Measurements from ENCODE around the gene FUZ. TPM values are rescaled to one million over a fixed set of nuclear protein-coding genes. Genes with fewer than 3 reads are reported as not detected.

The FUZ gene
- total RNA-seq, 1 experiment from 2014 or later = 1.1 TPM

- POLR2A ChIA-PET = interaction anchor here (2.5 kb wide), 1 partner anchor 16 kb away, joined by 13 read pairs; no protein-coding TSS in a partner anchor
- intact Hi-C loops (cut with micrococcal nuclease) = no loop called here
- peak overlapping the region; percentile 91; the same call in 1 of the 2 replicates for H3K27ac ChIP-seq (ENCODE audit: low read depth, low read length)
- peak overlapping the region; percentile 70 for H3K4me2 ChIP-seq (ENCODE audit: low read length)
- H3K9me3 ChIP-seq (ENCODE audit: control insufficient read depth in 1 of 2, insufficient read depth in 1 of 2, low read depth in 1 of 2, low read length in 2 of 2) = no peaks in the 10 kb centered on the region
- no peaks in the 10 kb centered on the region for H3K27me3 ChIP-seq (ENCODE audit: insufficient read depth, low read length)
- TF ChIP-seq CEBPB (IDR thresholded peaks at IDR 0.05; ENCODE audit: low read depth) = no peak
- TF ChIP-seq POLR2A (IDR thresholded peaks at IDR 0.05; ENCODE audit: borderline replicate concordance, extremely low read depth, insufficient read depth, insufficient read length) = no peak
- 0 out of 2 replicates have a peak, but pooled peaks have one; percentile 55 for TF ChIP-seq CBX3 (IDR thresholded peaks at IDR 0.05; ENCODE audit: low read depth)
- TF ChIP-seq TCF7L2 (IDR thresholded peaks at IDR 0.05; ENCODE audit: borderline replicate concordance, extremely low read depth, insufficient read depth, insufficient read length) = no peak
- no TSS peak for BruUV-seq (replicated peaks)
- no peak for DNase-seq (ENCODE audit: low read depth, low spot score)
- peak overlapping the region; percentile 24; the same call in 1 of the 2 replicates for H3K9ac ChIP-seq (ENCODE audit: low read length)
- H2AFZ ChIP-seq (ENCODE audit: low read depth, low read length, poor library complexity, severe bottlenecking) = no peak overlapping the region
- H3K4me1 ChIP-seq (ENCODE audit: control insufficient read depth in 1 of 2, insufficient read depth in 2 of 2, low read length in 2 of 2) = peaks cover 34 to 42% of the 10 kb centered on the region in 2 experiments
- RAD21 ChIA-PET (ENCODE audit: low non-redundant PET in 1 of 2, low total read pairs in 2 of 2, uncharacterized antibody in 2 of 2, unreplicated experiment in 2 of 2) = no interaction called here
- H3K4me3 ChIP-seq (replicated peaks in 1 of 2; ENCODE audit: low read depth in 1 of 2, low read length in 2 of 2) = peak overlapping the region in 1 of 2 experiments; percentile 19; a peak in 1 of 4 replicates
- no peak for ATAC-seq
- H3K79me2 ChIP-seq (ENCODE audit: insufficient read depth, low read length) = peaks cover 24% of the 10 kb centered on the region
- no peaks in the 10 kb centered on the region for H3K9me2 ChIP-seq (ENCODE audit: insufficient read depth)
- CTCF ChIA-PET = no interaction called here
- no peaks in the 10 kb centered on the region; a peak in 1 of 4 replicates for H3K36me3 ChIP-seq (ENCODE audit: control insufficient read depth in 1 of 2, insufficient read depth in 2 of 2, low read length in 2 of 2)
- H4K20me1 ChIP-seq (ENCODE audit: insufficient read depth) = no peaks in the 10 kb centered on the region
Observed at GRCh38 chr19:49848938-49849337, 35.8 kb upstream of the FUZ start.

DNA sequence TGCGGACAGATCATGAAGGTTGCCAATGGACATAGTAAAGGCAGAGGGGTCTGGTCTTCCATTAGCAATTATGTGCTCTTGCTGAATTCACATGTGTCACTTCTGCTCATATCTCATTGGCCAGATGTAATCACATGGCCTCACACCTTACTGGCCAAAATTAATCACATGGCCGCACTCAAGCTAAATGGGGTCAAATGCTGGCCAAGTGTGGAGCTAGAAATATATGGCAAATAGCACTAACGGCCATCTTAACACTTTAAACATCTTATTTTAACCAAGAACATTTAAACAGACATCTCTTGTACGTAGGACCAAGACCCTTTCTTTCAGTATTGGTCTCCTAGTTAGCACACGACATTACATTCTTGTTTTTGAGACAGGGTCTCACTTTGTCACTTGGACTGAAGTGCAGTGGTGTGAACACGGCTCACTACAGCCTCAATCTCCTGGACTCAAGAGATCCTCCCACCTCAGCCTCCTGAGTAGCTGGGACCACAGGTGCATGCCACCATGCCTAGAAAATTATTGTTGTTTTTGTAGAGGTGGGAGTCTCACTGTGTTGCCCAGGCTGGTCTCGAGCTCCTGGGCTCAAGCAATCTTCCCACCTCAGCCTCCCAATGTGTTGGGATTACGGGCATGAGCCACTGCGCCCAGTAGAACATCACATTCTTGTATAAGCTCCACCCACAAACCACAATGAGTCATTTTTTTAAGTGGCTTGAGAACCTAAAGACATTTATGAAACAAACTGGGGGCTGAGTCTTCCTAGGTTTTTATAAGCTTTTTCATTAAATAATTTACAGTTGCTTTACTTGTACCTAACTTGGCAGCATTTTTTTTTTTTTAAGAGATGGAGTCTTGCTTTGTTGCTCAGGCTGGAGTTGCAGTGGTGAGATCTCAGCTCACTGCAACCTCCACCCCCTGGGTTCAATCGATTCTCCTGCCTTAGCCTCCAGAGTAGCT is 34.9 kb upstream of the FUZ start:
- BruUV-seq (replicated peaks) = no TSS peak
- peak overlapping the region in 1 of 2 experiments; percentile 19; a peak in 2 of 4 replicates for H3K4me3 ChIP-seq (replicated peaks in 1 of 2; ENCODE audit: low read depth in 1 of 2, low read length in 2 of 2)
- H3K36me3 ChIP-seq (ENCODE audit: control insufficient read depth in 1 of 2, insufficient read depth in 2 of 2, low read length in 2 of 2) = no peaks in the 10 kb centered on the region; a peak in 1 of 4 replicates
- no peaks in the 10 kb centered on the region for H3K27me3 ChIP-seq (ENCODE audit: insufficient read depth, low read length)
- H3K27ac ChIP-seq (ENCODE audit: low read depth, low read length) = peak overlapping the region; percentile 91
- intact Hi-C loops (cut with micrococcal nuclease) = no loop called here
- no peaks in the 10 kb centered on the region for H4K20me1 ChIP-seq (ENCODE audit: insufficient read depth)
- H2AFZ ChIP-seq (ENCODE audit: low read depth, low read length, poor library complexity, severe bottlenecking) = no peak overlapping the region
- ATAC-seq (no peak), DNase-seq (ENCODE audit: low read depth, low spot score) (peak; percentile 46)
- H3K9me3 ChIP-seq (ENCODE audit: control insufficient read depth in 1 of 2, insufficient read depth in 1 of 2, low read depth in 1 of 2, low read length in 2 of 2) = no peaks in the 10 kb centered on the region
- H3K4me2 ChIP-seq (ENCODE audit: low read length) = peak overlapping the region; percentile 70
- H3K9me2 ChIP-seq (ENCODE audit: insufficient read depth) = no peaks in the 10 kb centered on the region
- CTCF ChIA-PET = interaction anchor here (1.0 kb wide), 1 partner anchor 17 kb away, joined by 3 read pairs; no protein-coding TSS in a partner anchor
- H3K4me1 ChIP-seq (ENCODE audit: control insufficient read depth in 1 of 2, insufficient read depth in 2 of 2, low read length in 2 of 2) = peaks cover 34 to 42% of the 10 kb centered on the region in 2 experiments
- POLR2A ChIA-PET = interaction anchor here (1.1 kb wide), 1 partner anchor 19 kb away, joined by 5 read pairs; no protein-coding TSS in a partner anchor
- RAD21 ChIA-PET (ENCODE audit: low non-redundant PET in 1 of 2, low total read pairs in 2 of 2, uncharacterized antibody in 2 of 2, unreplicated experiment in 2 of 2) = interaction anchor here in 1 of 2 experiments (0.7 kb wide), 1 partner anchor 68 kb away, joined by 3 read pairs; no protein-coding TSS in a partner anchor
- H3K9ac ChIP-seq (ENCODE audit: low read length) = 0 out of 2 replicates have a peak overlapping the region, but pooled peaks have one; percentile 24
- TF ChIP-seq RAD21 (IDR thresholded peaks at IDR 0.05; ENCODE audit: low read depth) = peak; percentile 8; the same call in 1 of the 2 replicates
- TF ChIP-seq EZH2phosphoT487 (IDR thresholded peaks at IDR 0.05; ENCODE audit: borderline replicate concordance) = no peak
- TF ChIP-seq ZNF274 (IDR thresholded peaks at IDR 0.05; ENCODE audit: low read depth, low read length) = no peak
- no peak for TF ChIP-seq POLR2A (IDR thresholded peaks at IDR 0.05; ENCODE audit: borderline replicate concordance, extremely low read depth, insufficient read depth, insufficient read length)
- TF ChIP-seq, protein P1, sequence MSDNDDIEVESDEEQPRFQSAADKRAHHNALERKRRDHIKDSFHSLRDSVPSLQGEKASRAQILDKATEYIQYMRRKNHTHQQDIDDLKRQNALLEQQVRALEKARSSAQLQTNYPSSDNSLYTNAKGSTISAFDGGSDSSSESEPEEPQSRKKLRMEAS (IDR thresholded peaks at IDR 0.05) = peak; percentile 48
- peak; percentile 55; the same call in 1 of the 2 replicates for TF ChIP-seq CBX3 (IDR thresholded peaks at IDR 0.05; ENCODE audit: low read depth)
- TF ChIP-seq SP1 (IDR thresholded peaks at IDR 0.05; ENCODE audit: low read depth) = peak; percentile 35; the same call in 1 of the 2 replicates
- TF ChIP-seq, protein P2, sequence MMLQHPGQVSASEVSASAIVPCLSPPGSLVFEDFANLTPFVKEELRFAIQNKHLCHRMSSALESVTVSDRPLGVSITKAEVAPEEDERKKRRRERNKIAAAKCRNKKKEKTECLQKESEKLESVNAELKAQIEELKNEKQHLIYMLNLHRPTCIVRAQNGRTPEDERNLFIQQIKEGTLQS (IDR thresholded peaks at IDR 0.05) = no peak
- peak; percentile 60; the same call in 1 of the 2 replicates for TF ChIP-seq FOSL1 (IDR thresholded peaks at IDR 0.05; ENCODE audit: low read depth)
- TF ChIP-seq JUND (IDR thresholded peaks at IDR 0.05) = peak; percentile 30
- peaks cover 14% of the 10 kb centered on the region for H3K79me2 ChIP-seq (ENCODE audit: insufficient read depth, low read length)

Measured in HCT116 (cell line).